Activated T-cell treated with anti-CD3 and anti-CD28 coated beads for 48 hours (primary cell): ENCODE results near the gene IMMP2L.

Experiments
- DNase-seq: peaks from one replicate; pipeline ENCODE4 v3.0.0-alpha.2; 2020; ENCODE audit warnings: low read depth

IMMP2L gene

GRCh38 chr7:111101856-111102646 is 460.2 kb downstream of the IMMP2L start:
- no peak for DNase-seq

GRCh38 chr7:111098926-111099250 is 463.4 kb downstream of the IMMP2L start:
- DNase-seq = no peak

GRCh38 chr7:111098011-111098925 is 464.0 kb downstream of the IMMP2L start:
- peak; percentile 25 for DNase-seq

GRCh38 chr7:111096997-111097396 is 465.3 kb downstream of the IMMP2L start:
- DNase-seq = no peak

- no peak for DNase-seq
These were observed 467.9 kb downstream of the IMMP2L start for GRCh38 chr7:111094419-111094818.

GRCh38 chr7:111093496-111093895 is 468.8 kb downstream of the IMMP2L start:
- no peak for DNase-seq

GRCh38 chr7:111092406-111093236 is 469.7 kb downstream of the IMMP2L start:
- DNase-seq = no peak

- no peak for DNase-seq
These were observed 470.5 kb downstream of the IMMP2L start for GRCh38 chr7:111091593-111092358.

GRCh38 chr7:111090846-111091245 is 471.4 kb downstream of the IMMP2L start, which contains the start of gene LRRN3:
Gene LRRN3, plus strand, starts transcription at chr7:111091127. Its CDS starts 31,646 bp downstream, at chr7:111122773.
- DNase-seq = peak; percentile 26

GRCh38 chr7:111089822-111090426 is 472.4 kb downstream of the IMMP2L start:
- no peak for DNase-seq

- DNase-seq = no peak
These were observed 474.0 kb downstream of the IMMP2L start for GRCh38 chr7:111088328-111088727.

GRCh38 chr7:111086532-111086931 is 475.8 kb downstream of the IMMP2L start:
- DNase-seq = no peak

- no peak for DNase-seq
These were observed 476.9 kb downstream of the IMMP2L start for GRCh38 chr7:111085356-111085755.

- no peak for DNase-seq
These were observed 478.9 kb downstream of the IMMP2L start for GRCh38 chr7:111083413-111083812.

- DNase-seq = no peak
These were observed 479.9 kb downstream of the IMMP2L start for GRCh38 chr7:111082351-111082750.

- no peak for DNase-seq
These were observed 480.6 kb downstream of the IMMP2L start for GRCh38 chr7:111081546-111082267.

GRCh38 chr7:111080495-111081105 is 481.7 kb downstream of the IMMP2L start:
- DNase-seq = no peak

- DNase-seq = no peak
These were observed 485.3 kb downstream of the IMMP2L start for GRCh38 chr7:111077001-111077400.

GRCh38 chr7:111076205-111076604 is 486.1 kb downstream of the IMMP2L start:
- no peak for DNase-seq

- DNase-seq = no peak
These were observed 486.8 kb downstream of the IMMP2L start for GRCh38 chr7:111075498-111075897.
